A673 (cell line): Measurements from ENCODE around the gene ASMTL.

Experiments used
- CTCF ChIP-seq: fragments of 300-800, 200-600 bp; sonication (generic); conservative IDR thresholded peaks from 2 replicates; pipeline ENCODE4 v1.5.1; 2017; ENCODE audit warnings: low read depth, mild to moderate bottlenecking, antibody characterized with exemption, low read length, moderate library complexity, mixed read lengths
- EZH2 ChIP-seq: fragments of 200-600 bp; sonication (generic); IDR thresholded peaks from 2 replicates; pipeline ENCODE4 v1.6.1; 2017; ENCODE audit warnings: borderline replicate concordance, low read depth, mild to moderate bottlenecking, mixed read lengths, antibody characterized with exemption, low read length; ENCODE audit not compliant: poor library complexity, severe bottlenecking

- no peak for TF ChIP-seq CTCF
- no peak for TF ChIP-seq EZH2
Observed at GRCh38 chrX:1385253-1386223, 67.2 kb downstream of the ASMTL start.
